OCI-LY3 (cell line): ENCODE results near the gene SLMAP.

Experiments used
- EZH2phosphoT487 ChIP-seq: fragments of 200-600 bp; shearing (Covaris generic); IDR thresholded peaks from 2 replicates; pipeline ENCODE4 v1.6.1; 2018; ENCODE audit warnings: antibody characterized with exemption, mixed run types, low read depth
- TF ChIP-seq, protein P1 (sequence below): fragments of 200-600, 300-600 bp; sonication (generic); IDR thresholded peaks from 2 replicates; pipeline ENCODE4 v1.5.1; 2014; ENCODE audit warnings: antibody characterized with exemption, low read length, low read depth

DNA sequence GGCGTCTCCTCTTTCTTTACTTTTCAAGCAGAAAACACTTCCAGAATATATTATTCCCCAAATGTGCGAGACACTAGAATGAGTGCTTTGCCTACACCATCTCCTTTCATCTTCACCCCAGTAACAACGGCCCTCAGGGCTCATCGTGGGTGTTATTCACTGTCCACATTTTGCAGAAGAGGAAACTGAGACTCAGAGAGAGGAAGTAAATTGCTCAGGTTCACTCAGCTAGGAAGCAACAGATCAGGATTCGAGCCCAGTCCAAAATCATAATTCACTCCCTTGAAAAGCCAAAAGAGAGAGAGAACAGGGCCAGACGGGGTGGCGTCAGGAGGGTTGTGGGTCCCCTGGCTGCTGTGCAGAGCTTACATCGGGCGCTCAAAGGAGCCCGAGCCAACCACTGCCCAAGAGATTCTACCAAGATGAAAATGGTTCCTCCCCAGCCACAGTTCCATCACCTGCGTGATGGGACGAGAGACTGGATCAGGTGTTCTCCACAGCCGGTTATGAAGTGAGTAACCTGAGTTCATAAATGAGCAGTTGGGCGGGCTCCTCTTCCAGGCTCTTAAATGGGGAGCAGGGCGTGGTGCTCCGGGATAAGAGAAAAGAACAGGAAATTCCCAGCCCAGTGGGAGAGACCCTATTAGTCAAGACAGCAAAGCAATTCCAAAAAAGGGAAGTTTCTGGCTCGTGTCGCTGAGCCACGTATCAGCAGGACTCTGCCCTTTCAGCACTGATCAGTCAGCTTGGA lies 203.5 kb downstream of the SLMAP start:
- TF ChIP-seq, protein P1, sequence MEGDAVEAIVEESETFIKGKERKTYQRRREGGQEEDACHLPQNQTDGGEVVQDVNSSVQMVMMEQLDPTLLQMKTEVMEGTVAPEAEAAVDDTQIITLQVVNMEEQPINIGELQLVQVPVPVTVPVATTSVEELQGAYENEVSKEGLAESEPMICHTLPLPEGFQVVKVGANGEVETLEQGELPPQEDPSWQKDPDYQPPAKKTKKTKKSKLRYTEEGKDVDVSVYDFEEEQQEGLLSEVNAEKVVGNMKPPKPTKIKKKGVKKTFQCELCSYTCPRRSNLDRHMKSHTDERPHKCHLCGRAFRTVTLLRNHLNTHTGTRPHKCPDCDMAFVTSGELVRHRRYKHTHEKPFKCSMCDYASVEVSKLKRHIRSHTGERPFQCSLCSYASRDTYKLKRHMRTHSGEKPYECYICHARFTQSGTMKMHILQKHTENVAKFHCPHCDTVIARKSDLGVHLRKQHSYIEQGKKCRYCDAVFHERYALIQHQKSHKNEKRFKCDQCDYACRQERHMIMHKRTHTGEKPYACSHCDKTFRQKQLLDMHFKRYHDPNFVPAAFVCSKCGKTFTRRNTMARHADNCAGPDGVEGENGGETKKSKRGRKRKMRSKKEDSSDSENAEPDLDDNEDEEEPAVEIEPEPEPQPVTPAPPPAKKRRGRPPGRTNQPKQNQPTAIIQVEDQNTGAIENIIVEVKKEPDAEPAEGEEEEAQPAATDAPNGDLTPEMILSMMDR: no peak
- TF ChIP-seq EZH2phosphoT487: no peak
